Mesodermal cell (in vitro differentiated cells): ENCODE results near the gene RPL27.

Experiments
- H3K27ac ChIP-seq: 2 replicates; pipeline ENCODE4 v1.7.0; 2013; ENCODE audit warnings: mild to moderate bottlenecking, low read depth, low read length, moderate library complexity; ENCODE audit not compliant: severe bottlenecking
- H3K36me3 ChIP-seq: 2 replicates; pipeline ENCODE4 v1.7.1; 2013; ENCODE audit warnings: mild to moderate bottlenecking, low read length, moderate library complexity; ENCODE audit not compliant: control insufficient read depth, insufficient read depth
- H3K4me1 ChIP-seq: one replicate; pipeline ENCODE4 v1.7.1; 2013; ENCODE audit warnings: mild to moderate bottlenecking, low read length; ENCODE audit not compliant: insufficient read depth, control insufficient read depth, poor library complexity, severe bottlenecking
- H3K4me3 ChIP-seq: 2 replicates; pipeline ENCODE4 v1.7.0; 2013; ENCODE audit warnings: low read length, control low read depth, mild to moderate bottlenecking; ENCODE audit not compliant: insufficient read depth, poor library complexity, severe bottlenecking; ENCODE audit errors: extremely low read depth
- H3K9me3 ChIP-seq: 2 replicates; pipeline ENCODE4 v1.7.1; 2013; ENCODE audit warnings: mild to moderate bottlenecking, low read length, moderate library complexity; ENCODE audit not compliant: control insufficient read depth
- WGBS, 2 experiments: methylation state at CpG; one replicate each; pipeline ENCODE4 v1.1.5; 2013; ENCODE audit warnings: missing lambda C conversion rate in 2 of 2; ENCODE audit not compliant: insufficient coverage in 2 of 2; 5-methylcytosine and 5-hydroxymethylcytosine counted together

The RPL27 gene

DNA sequence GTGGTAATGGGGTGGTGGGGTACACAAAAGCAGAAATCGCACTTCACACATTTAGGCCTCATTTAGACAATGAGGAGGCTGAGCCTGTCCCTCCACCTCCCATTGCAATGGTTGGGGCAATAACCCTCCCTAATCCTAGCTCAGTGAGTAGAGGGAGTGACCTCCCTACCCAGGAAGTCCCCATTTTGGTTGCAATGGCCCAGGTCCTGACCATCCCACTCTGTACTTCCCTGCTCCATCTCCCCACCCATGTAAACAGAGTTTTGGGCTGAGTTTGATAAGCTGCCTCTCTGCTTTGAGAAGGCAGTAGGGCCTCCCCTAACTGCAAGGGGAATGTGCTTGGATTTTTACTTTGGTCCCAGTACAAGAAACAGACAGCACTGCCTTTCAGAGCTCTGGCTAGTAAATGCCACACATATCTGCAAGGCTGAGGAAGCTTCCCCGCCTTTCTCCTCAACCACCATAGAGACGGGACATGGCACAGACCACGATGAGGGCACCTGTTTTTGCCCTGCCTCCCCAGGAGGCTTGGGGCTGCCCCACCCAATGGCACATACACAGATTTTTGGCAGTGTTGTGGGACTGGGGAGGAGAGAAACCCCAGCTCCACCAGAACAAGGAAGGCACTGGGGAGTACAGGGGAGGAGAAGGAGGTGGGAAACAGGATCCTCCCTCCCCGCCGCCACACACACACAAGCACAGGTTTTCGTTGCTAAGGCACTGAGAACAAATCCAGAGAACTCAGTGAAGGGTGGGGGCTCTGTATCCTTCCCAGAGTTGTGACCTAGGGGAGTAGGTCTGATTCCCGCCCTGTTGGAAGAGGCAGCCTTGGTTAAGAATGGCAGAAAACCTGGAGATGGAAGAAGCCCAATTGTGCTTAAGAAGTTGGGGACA lies 16.7 kb downstream of the RPL27 start:
- Histone ChIP-seq H3K36me3 (peaks cover 53% of the 10 kb centered on the region), H3K27ac (peak overlapping the region; percentile 64), H3K4me1 (peaks cover 49% of the 10 kb centered on the region), H3K4me3 (no peak overlapping the region), H3K9me3 (no peaks in the 10 kb centered on the region)
- WGBS, 2 experiments, result 85 to 96% methylated on average over 2 to 3 of the region's 8 CpGs

DNA sequence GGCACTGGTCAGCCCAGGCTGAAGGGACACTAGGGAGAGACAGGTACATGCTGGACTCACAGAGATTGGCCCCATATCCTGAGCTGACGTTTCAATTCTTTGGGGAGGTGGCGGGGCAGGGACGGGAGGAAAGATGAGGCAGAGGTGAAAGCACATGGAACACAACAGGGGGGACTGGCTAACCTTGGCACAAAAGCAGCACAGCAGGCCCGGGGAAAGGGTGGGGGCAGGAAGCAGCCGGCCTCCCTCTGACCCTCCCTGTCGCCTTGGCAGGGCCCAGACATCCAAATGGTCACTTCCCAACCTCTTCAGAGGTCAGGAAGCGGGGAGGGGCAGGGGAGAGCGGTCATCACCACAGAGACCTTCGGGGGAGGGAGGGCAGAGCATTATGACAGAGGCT lies 17.4 kb downstream of the RPL27 start:
- peaks cover 52% of the 10 kb centered on the region for H3K4me1 ChIP-seq
- H3K36me3 ChIP-seq, result peaks cover 57% of the 10 kb centered on the region
- H3K4me3 ChIP-seq, result no peak overlapping the region
- H3K27ac ChIP-seq, result no peak overlapping the region
- 57 to 79% methylated on average over 7 to 8 of the region's 9 CpGs for WGBS, 2 experiments
- H3K9me3 ChIP-seq, result no peaks in the 10 kb centered on the region

DNA sequence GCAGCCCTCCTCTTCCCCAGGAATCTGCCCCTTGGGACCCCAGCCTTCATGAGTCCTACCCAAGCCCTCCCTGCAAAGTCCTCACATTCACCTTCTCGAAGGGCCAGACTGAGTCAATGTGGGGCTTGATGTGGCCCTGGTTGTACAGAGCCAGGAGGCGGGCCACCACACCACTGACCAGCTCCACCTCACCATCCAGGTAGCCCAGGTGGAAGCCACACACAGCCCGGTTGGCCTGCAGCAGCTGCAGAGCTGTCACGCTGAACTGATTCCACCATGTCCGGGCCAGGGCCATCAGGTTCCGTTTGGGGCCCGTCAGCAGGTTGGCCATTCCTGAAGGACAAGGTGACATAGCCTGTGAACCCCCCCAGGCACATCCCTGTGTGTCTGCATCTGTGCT lies 18.0 kb downstream of the RPL27 start:
- WGBS, 2 experiments, result 97 to 99% methylated on average over 6 of the region's 7 CpGs
- Histone ChIP-seq H3K9me3 (no peaks in the 10 kb centered on the region), H3K4me1 (peaks cover 51% of the 10 kb centered on the region), H3K4me3 (no peak overlapping the region), H3K36me3 (peaks cover 58% of the 10 kb centered on the region), H3K27ac (no peak overlapping the region)

DNA sequence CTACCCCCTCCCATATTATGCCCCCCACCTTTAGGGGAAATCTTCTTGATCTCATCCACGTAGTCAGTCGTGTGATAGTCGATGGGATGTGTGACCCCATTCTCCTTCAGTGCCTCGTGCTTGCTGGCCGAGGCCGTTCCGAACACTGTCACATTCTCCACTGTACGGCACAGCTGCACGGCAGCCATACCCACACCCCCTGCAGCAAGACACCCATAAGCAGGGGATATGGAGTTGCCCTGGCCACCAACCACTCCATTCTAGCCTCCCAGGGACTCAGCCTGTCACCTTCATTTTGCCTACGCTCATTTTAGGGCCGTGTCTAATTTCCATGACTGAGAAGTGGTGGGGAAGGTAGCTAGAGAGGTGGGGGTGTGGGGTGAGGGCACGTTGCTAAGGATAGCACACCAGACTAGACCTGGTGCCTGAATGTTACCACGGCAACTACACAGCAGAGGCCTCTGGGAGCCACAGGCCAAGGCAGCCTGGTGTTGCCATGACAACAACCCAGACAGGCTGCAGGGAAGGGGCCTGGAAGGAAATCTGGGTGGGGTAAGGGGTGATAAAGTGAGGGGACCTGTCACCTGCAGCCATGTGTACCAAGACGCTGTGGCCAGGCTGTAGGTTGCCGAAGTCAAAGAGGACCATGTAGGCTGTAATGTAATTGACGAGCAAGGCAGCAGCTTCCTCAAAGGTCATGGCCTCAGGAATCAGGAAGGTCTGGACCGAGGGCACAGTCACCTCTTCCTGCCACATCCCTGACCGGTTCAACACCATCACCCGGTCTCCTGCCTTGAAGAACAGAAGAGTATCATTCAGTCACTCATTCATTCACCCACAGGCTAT lies 20.0 kb downstream of the RPL27 start:
- peaks cover 51% of the 10 kb centered on the region for H3K4me1 ChIP-seq
- no peak overlapping the region for H3K4me3 ChIP-seq
- H3K9me3 ChIP-seq, result no peaks in the 10 kb centered on the region
- peaks cover 58% of the 10 kb centered on the region for H3K36me3 ChIP-seq
- peak overlapping the region; percentile 62 for H3K27ac ChIP-seq
- WGBS, 2 experiments, result 83 to 87% methylated on average over 15 to 16 of the region's 19 CpGs

DNA sequence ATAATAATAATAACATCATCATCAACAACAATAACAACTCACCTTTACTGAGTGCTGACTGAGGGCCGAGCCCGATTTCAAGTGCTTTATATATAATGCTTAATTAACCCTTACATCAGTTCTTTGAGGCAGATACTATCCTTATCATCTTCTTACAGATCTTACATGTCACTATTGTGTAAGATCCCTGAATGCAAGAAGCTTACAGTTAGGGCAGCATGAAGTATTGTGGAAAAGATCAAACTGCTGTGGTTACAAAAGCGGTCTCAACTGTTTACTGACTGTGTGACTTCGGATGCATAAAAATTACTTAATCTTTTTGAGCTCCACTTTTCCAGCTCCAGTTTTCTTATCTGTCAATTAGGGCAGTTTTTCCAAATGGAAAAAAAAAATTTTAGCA lies 20.7 kb downstream of the RPL27 start:
- Histone ChIP-seq H3K9me3 (no peaks in the 10 kb centered on the region), H3K4me3 (peak overlapping the region; percentile 98), H3K36me3 (peaks cover 58% of the 10 kb centered on the region), H3K27ac (no peak overlapping the region), H3K4me1 (peaks cover 51% of the 10 kb centered on the region)
- WGBS, 2 experiments, result 100% methylated on average over 2 of the region's 4 CpGs

DNA sequence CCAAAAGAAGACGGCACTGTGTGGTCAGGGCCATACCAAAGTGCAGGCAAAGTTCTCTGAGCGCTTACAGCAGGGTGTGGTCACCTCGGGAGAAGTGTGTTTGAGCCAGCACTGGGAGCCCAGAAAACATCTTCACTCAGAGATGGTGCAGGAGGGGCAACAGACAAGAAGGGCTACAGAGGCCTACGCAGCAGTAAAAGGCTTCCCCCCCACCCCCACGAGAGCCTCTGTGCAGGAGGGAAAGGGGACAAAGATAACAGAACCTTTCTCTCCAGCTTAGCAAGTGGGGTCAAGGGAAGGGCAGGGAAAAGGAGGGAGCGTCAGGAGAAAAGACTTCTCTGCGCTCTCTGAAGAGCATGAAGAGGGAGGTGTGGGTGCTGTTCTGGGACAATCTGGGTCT lies 21.2 kb downstream of the RPL27 start:
- Histone ChIP-seq H3K9me3 (no peaks in the 10 kb centered on the region), H3K4me3 (peak overlapping the region; percentile 98), H3K36me3 (peaks cover 57% of the 10 kb centered on the region), H3K4me1 (peaks cover 49% of the 10 kb centered on the region), H3K27ac (peak overlapping the region; percentile 64)
- 90% methylated on average over 2 to 5 of the region's 7 CpGs for whole genome bisulfite sequencing, 2 experiments

DNA sequence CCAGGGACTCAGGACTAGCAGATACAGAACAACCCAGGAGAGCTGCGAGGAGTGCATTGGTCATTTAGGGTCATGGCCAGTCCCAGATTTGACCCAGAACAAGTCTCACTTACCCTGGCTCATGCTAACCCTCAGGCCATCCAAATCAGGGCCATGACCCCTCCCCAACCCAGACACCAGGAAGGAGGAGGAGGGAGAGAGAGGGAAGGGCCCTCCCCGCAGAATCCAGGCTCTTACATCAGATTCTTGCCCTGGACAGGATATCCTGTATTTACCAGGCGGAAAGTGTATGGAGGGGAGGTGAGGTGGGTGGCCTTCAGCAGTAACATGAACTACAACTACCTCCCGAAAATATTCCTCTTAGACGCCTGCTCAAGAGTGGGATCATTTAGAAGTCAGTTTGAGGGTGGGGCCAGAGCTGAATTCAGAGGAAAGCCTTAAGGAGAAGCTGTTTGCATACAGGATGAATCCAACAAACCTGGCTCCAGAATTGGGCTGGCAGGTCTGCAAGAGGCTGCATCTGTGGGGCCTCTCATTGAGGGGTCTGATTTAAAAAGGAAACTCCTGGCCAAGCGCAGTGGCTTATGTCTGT lies 21.9 kb downstream of the RPL27 start:
- Histone ChIP-seq H3K4me3 (peak overlapping the region; percentile 98), H3K27ac (peak overlapping the region; percentile 64), H3K9me3 (no peaks in the 10 kb centered on the region), H3K36me3 (peaks cover 50% of the 10 kb centered on the region), H3K4me1 (peaks cover 42% of the 10 kb centered on the region)
- 80 to 92% methylated on average over 1 to 2 of the region's 6 CpGs for WGBS, 2 experiments

DNA sequence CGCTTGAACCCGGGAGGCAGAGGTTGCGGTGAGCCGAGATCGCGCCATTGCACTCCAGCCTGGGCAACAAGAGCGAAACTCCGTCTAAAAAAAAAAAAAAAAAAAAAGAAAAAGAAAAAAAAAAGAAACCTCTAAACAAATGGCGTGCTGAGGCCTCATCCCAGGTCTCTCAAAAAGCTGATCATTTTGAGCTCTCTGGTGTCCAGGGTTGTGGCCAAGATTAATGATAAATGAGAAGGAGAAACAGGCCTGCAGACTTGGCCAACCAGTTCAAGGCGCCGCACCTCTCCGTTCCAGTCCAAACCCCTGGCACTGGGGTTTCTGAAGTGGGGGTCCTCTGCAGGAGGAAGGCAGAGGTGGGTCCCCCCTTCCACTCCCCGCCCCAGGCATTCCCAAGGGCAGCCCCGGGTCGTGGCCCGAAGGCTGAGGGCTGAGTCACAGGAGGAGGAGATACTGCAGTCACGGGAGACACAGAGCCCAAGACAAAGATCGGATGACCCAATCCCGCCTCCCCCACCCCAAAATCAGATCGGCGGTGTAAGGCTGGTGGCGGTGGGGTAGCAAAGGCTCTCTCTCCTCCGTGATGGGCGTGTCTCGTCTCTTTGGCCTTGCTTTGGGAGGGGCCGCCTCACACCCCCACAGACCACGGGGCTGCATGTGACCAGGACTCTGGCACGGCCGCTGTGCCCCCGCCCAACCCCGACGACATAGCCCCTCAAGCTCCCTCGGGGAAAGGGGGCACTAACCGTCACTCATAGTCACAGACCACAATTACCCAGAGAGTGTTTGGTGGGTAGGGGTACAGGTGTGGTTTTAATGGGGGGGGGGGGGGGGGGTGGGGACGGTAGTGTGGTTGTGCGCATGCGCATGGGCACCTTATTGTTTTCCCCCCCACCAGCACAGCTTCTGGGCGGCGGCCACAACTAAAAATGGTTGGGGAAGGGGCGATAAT lies 22.8 kb downstream of the RPL27 start:
- Histone ChIP-seq H3K4me3 (peak overlapping the region; percentile 98), H3K9me3 (no peaks in the 10 kb centered on the region), H3K4me1 (peaks cover 32% of the 10 kb centered on the region), H3K36me3 (peaks cover 40% of the 10 kb centered on the region), H3K27ac (peak overlapping the region; percentile 91)
- 3 to 12% methylated on average over 8 to 10 of the region's 40 CpGs for WGBS, 2 experiments

DNA sequence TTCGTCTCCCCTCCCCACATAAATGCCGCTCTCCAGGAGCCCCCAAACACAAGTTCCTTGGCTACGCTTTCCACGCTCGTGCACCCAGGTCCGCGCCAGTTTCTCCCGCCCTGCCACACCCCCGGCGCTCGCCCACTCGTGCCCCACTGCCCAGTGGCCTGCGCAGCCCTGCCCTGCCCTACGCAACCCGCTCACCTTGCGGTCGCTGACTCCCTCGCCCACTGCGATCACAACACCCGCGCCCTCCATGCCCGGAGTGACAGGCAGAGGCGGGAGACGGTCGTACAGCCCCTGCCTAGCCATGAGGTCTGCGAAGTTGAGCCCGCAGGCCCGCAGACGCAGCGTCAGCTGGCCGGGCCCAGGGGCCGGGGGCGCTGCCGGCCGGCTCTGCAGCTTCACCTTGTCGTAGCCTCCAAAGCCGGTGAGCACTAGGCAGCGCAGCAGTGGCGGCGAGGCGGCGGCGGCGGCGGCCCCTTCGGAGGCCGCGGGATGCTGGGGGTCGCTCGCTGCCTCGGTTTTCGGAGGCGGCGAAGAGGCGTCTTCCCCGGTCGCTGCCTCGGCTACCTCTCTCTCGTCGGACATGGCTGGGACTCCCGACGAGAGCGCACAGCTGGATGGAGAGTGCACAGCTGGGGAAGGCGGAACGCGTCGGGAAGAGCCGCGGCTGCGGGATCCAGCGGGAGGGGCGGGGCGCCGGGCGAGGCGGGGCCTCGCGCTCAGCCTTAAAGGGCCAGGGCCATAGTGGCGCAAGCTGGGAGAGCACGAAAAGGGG lies 23.7 kb downstream of the RPL27 start, which contains the start of gene VAT1:
Gene VAT1, minus strand, starts transcription at position 645 of the 772 bp plus-strand sequence. Its CDS starts 63 bp downstream, at position 582.
- peaks cover 32% of the 10 kb centered on the region for H3K36me3 ChIP-seq
- no peaks in the 10 kb centered on the region for H3K9me3 ChIP-seq
- H3K4me3 ChIP-seq, result peak within 1 kb of the TSS; percentile 98
- peak within 1 kb of the TSS; percentile 91 for H3K27ac ChIP-seq
- H3K4me1 ChIP-seq, result peaks cover 28% of the 10 kb centered on the region
- WGBS, 2 experiments, result 0% methylated on average over 67 to 74 of the region's 80 CpGs
